Neutrophil (primary cell): ENCODE results near the gene SSTR3.
"Not testable (repeated sequence)": the region's sequence is repeated elsewhere in the genome, so short reads cannot be mapped to it uniquely, and the experiment has no call there.

Experiments
- H3K27ac ChIP-seq: fragments of 200-600 bp; sonication (generic); 2 replicates; pipeline ENCODE4 v1.5.1; 2016; ENCODE audit warnings: mild to moderate bottlenecking, moderate library complexity
- H3K27me3 ChIP-seq: fragments of 200-600 bp; sonication (generic); 2 replicates; pipeline ENCODE4 v1.6.0; 2016; ENCODE audit warnings: mild to moderate bottlenecking
- H3K36me3 ChIP-seq: fragments of 200-600 bp; sonication (generic); 2 replicates; pipeline ENCODE4 v1.5.1; 2017
- H3K4me1 ChIP-seq, 2 experiments: fragments of 200-600 bp in 1 of 2; sonication (generic) in 1 of 2; 1 replicate in 1 of 2; 2 replicates in 1 of 2; pipeline versions ENCODE4 v1.5.1 to v1.6.1; 2013 to 2016; ENCODE audit warnings: low read depth in 1 of 2, low read length in 1 of 2, mild to moderate bottlenecking in 1 of 2, moderate library complexity in 1 of 2; ENCODE audit not compliant: control insufficient read depth in 1 of 2, insufficient read depth in 1 of 2
- H3K4me3 ChIP-seq, 2 experiments: fragments of 200-600 bp in 1 of 2; sonication (generic) in 1 of 2; 1 replicate in 1 of 2; 2 replicates in 1 of 2; pipeline ENCODE4 v1.5.1; 2013 to 2016; ENCODE audit warnings: low read depth in 1 of 2, low read length in 1 of 2, mild to moderate bottlenecking in 1 of 2, moderate library complexity in 1 of 2
- H3K9me3 ChIP-seq: fragments of 200-600 bp; sonication (generic); 2 replicates; pipeline ENCODE4 v1.5.1; 2016
- TF ChIP-seq, protein P1 (sequence below): fragments of 200-600 bp; sonication (generic); IDR thresholded peaks from 2 replicates; pipeline ENCODE4 v1.5.1; 2016; ENCODE audit warnings: antibody characterized with exemption

The SSTR3 gene

DNA sequence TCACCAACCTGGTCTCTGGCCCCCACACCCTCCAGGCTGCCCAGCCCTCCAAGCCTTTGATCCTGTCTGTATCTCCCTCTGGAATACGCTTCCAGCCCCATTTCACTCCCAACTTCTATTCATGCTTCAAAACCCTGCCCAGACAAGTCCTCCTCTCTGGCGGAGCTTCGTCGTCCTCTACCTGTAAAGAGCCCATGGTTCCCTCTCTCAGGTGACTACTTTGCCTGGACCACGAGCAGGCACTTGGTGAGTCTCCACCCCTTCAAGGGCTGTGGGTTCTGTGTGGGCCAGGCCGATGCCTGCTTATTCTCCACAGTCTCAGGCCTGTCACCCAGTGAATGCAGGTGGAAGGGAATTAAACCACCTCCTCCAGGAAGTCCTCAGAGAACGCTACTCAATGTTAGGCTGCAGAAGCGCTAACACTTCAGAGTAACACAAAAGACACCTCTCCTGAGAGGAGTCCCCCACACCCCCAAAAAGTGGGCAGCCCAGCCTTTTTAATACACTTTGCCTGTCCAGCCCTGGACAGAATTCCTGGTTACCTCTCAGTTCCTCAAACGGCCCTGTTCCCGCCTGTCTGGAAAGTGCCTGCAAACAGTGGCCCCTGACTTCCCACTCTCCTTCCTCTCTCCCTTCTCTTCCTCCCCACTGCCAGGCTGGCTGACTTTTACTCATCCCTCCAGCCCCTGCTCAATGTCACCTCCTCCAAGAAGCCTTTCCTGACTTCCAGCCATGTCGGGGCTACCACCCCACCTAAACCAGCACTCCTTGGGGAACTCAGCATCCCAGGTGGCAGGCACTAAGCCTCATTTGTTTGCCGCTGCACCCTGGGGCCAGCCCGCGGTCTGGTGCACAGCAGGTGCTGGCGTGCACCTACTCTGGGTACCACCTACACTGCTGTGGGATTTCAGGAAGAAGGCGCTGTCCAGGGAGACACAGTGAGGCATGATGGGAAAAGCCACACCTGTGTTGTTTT lies 22.7 kb upstream of the SSTR3 start:
- Histone ChIP-seq H3K27ac (peak overlapping the region; percentile 99), H3K4me1 (peaks cover 97 to 100% of the 10 kb centered on the region in 2 experiments), H3K4me3 (peak overlapping the region; percentile 12 to 92), H3K27me3 (no peaks in the 10 kb centered on the region), H3K9me3 (no peaks in the 10 kb centered on the region), H3K36me3 (peaks cover 100% of the 10 kb centered on the region)
- TF ChIP-seq, protein P1, sequence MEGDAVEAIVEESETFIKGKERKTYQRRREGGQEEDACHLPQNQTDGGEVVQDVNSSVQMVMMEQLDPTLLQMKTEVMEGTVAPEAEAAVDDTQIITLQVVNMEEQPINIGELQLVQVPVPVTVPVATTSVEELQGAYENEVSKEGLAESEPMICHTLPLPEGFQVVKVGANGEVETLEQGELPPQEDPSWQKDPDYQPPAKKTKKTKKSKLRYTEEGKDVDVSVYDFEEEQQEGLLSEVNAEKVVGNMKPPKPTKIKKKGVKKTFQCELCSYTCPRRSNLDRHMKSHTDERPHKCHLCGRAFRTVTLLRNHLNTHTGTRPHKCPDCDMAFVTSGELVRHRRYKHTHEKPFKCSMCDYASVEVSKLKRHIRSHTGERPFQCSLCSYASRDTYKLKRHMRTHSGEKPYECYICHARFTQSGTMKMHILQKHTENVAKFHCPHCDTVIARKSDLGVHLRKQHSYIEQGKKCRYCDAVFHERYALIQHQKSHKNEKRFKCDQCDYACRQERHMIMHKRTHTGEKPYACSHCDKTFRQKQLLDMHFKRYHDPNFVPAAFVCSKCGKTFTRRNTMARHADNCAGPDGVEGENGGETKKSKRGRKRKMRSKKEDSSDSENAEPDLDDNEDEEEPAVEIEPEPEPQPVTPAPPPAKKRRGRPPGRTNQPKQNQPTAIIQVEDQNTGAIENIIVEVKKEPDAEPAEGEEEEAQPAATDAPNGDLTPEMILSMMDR = no peak

DNA sequence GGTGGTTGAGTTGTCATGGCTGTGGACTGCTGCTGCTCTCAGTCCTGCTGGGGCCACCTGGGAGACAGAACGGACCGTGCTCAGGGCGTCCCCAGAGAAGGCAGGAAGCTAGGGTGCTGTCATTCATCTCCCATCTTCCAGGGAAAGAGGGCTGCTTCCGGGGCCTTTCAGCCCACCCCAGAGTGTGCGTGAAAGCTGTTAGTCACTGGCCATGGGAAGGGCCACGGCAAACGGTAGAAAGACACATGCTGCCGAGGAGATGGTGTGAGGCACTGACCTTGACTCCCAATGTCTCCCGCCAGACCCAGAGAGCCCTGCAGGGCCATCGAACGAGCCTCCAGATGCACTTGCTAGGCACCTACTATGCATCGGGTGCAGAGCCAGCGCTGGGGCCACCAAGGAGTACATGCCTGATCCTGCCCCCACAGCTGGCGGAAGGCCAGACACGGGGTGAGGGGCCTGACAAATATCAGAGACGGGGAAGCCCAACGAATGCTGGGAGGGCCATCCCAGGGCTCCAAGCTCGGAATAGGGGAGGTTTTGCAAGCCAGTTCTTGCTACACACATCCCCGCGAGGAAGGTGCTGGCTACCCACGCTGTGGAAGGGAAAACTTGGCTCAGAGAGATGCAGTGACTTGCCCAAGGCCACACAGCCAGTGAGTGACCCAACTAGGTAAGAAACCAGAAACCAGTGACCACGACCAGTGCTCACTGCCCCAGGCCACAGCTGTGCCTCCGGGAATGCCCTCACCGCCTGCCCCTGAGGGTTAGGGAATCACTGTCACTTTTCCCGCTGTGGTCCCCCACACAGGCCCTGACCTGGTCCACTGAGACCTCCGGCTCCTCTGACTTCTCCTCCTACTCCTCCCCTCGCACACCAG lies 21.7 kb upstream of the SSTR3 start:
- H3K27ac ChIP-seq = peak overlapping the region; percentile 99
- H3K4me1 ChIP-seq = peaks cover 96 to 100% of the 10 kb centered on the region in 2 experiments
- TF ChIP-seq, protein P1 = no peak
- no peaks in the 10 kb centered on the region for H3K9me3 ChIP-seq
- peak overlapping the region in 1 of 2 experiments; percentile 92 for H3K4me3 ChIP-seq
- peaks cover 100% of the 10 kb centered on the region for H3K36me3 ChIP-seq
- H3K27me3 ChIP-seq = no peaks in the 10 kb centered on the region

DNA sequence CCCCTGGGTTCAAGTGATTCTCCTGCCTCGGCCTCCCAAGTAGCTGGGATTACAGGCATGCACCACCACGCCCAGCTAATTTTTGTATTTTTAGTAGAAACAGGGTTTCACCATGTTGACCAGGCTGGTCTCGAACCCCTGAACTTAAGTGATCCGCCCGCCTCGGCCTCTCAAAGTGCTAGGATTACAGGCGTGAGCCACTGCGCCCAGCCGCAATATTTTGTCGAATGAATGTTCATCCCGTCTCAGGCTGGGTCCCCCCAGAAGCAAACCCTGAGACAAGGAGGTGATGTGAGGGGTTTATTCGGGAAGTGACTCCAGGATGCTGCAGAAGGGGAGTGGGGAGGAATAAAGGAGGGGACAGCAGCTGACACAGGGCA lies 21.1 kb upstream of the SSTR3 start:
- peak overlapping the region; percentile 99 for H3K27ac ChIP-seq

DNA sequence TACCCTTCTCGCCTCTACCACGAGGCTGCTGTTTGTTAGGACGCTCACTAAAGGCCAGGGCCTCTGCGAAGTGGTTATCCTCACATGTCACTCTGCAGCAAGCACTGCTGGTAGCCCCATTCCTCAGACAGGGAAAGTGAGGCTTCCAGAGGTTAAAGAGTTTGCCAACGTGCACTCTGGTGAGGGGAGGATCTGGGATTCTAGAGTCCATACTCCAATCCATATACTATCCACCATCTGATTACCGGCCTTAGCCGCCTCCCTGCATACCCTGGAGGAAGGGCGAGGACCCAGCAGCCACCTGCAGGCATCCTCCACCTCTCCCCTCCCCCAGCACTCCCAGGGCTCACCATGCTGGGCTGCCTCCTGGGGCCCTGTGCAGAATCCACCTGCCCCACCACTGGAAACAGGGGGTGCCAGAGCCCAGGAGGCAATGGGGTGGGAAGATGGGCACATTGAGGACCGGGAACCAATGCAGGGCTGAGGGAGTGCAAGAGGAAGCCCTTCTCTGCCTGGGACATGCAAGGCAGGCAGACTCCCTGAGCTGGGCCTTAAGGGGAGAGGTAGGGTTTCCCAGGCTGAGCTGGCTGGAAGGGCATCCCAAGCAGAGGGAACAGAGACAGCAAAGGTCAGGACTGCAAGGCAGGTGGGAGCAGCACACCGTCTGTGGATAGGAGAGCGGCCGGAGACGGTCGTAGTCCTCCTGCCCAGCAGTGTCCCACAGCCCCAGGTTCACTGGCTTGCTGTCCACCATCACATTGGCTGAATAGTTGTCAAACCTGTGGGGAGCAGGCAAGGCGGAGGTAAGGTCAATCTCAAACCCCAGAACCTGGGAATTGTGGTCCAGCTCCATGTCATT lies 20.1 kb upstream of the SSTR3 start:
- peaks cover 100% of the 10 kb centered on the region for H3K36me3 ChIP-seq
- H3K27ac ChIP-seq = peak overlapping the region; percentile 99
- H3K27me3 ChIP-seq = no peaks in the 10 kb centered on the region
- H3K9me3 ChIP-seq = no peaks in the 10 kb centered on the region
- H3K4me3 ChIP-seq = peak overlapping the region in 1 of 2 experiments; percentile 56
- peaks cover 95 to 100% of the 10 kb centered on the region in 2 experiments for H3K4me1 ChIP-seq
- TF ChIP-seq, protein P1 = no peak

More for the DNA sequence above, 21.1 kb upstream of the SSTR3 start:
- H3K36me3 ChIP-seq = peaks cover 100% of the 10 kb centered on the region
- not testable (repeated sequence) for H3K9me3 ChIP-seq, H3K27me3 ChIP-seq, H3K4me3 ChIP-seq
- peaks cover 96 to 100% of the 10 kb centered on the region in 2 experiments for H3K4me1 ChIP-seq

DNA sequence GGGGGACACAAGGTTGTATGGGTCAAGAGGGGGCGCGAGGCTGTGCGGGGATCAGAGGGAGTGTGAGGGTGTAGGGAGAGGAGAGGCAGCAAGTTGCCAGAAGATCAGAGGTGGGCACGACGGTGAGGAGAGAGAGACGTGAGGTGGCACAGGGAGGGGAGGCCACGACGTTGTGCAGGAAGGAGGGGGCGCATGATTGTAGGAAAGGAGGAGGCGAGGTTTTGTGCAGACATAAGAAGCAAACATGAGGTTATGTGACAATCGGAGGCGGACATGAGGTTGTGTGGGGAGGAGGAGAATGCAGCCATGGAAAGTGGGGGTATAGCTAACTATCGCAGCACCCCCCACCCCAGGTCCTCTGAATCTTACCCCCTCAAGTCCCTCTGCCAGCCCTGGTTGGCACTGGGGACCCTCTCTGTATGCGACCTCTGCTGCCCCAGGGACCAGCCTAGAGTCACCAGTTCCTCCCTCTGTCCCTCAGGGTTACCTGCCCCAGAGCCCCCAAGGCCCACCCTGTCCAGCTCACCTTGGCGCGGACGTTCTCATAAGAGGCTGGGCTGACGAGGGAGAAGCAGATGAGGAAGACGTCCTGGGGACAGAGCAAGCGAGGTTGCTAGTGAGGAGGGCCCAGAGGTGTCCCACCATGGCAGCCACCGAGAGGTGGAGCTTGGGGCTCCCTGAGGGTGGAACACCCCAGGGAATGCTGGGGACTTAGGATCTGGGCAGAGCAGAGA lies 19.3 kb upstream of the SSTR3 start:
- Histone ChIP-seq H3K9me3 (no peaks in the 10 kb centered on the region), H3K4me1 (peaks cover 89 to 93% of the 10 kb centered on the region in 2 experiments), H3K27me3 (no peaks in the 10 kb centered on the region), H3K27ac (peak overlapping the region; percentile 99), H3K36me3 (peaks cover 95% of the 10 kb centered on the region), H3K4me3 (peak overlapping the region in 1 of 2 experiments; percentile 56)
- TF ChIP-seq, protein P1 = no peak
